Fibroblast of villous mesenchyme (primary cell): Measurements from ENCODE around the gene COL27A1. TPM values are rescaled to one million over a fixed set of nuclear protein-coding genes. Genes with fewer than 3 reads are reported as not detected.
A peak's percentile ranks its signal among the peaks of the same experiment; 100 is the strongest.

Experiments used
- DNase-seq: peaks from one replicate; pipeline ENCODE4 v3.0.0-alpha.2; 2010; ENCODE audit warnings: low read depth
- H3K4me3 ChIP-seq: 2 replicates; pipeline ENCODE4 v1.5.1; 2011; ENCODE audit warnings: low read depth, mild to moderate bottlenecking, low read length
- CTCF ChIP-seq: IDR thresholded peaks from 2 replicates; pipeline ENCODE4 v1.5.1; 2012; ENCODE audit warnings: low read depth, mild to moderate bottlenecking, low read length; ENCODE audit not compliant: insufficient read depth
- total RNA-seq: library from RNA; depleted of rRNA; stranded (reverse); fragments of >200 nt; gene quantifications from 2 replicates; pipeline ENCODE4 v1.2.3, GENCODE V29; 2012

COL27A1 gene
- total RNA-seq, 1 donor: 23.3 TPM

- no peak for TF ChIP-seq CTCF
- H3K4me3 ChIP-seq: no peak overlapping the region
- no peak for DNase-seq
Measured at GRCh38 chr9:114314256-114314867, 159.0 kb downstream of the COL27A1 start.

GRCh38 chr9:114314881-114315722, 159.8 kb downstream of the COL27A1 start:
- DNase-seq: no peak
- H3K4me3 ChIP-seq: no peak overlapping the region
- no peak for TF ChIP-seq CTCF

GRCh38 chr9:114315723-114316363, 160.5 kb downstream of the COL27A1 start:
- no peak for TF ChIP-seq CTCF
- H3K4me3 ChIP-seq: no peak overlapping the region
- DNase-seq: no peak

- DNase-seq: no peak
- no peak for TF ChIP-seq CTCF
- no peak overlapping the region for H3K4me3 ChIP-seq
Measured at GRCh38 chr9:114316605-114317230, 161.4 kb downstream of the COL27A1 start.

GRCh38 chr9:114317665-114318357, 162.5 kb downstream of the COL27A1 start:
- peak; percentile 88 for DNase-seq
- TF ChIP-seq CTCF: no peak
- no peak overlapping the region for H3K4me3 ChIP-seq

GRCh38 chr9:114318416-114318815, 163.1 kb downstream of the COL27A1 start:
- no peak for TF ChIP-seq CTCF
- no peak for DNase-seq
- H3K4me3 ChIP-seq: no peak overlapping the region
